Upper lobe of left lung (tissue), 6 donors: Measurements from ENCODE around the gene UNC5C. TPM values are rescaled to one million over a fixed set of nuclear protein-coding genes. Genes with fewer than 3 reads are reported as not detected.

Experiments
- ATAC-seq, 2 donors: fragments of 200-7000 bp; cut with Tn5 transposase; one replicate each; pipeline ENCODE4 v1.9.1; 2022; ENCODE audit warnings: mild to moderate bottlenecking in 2 of 2, moderate library complexity in 2 of 2; ENCODE audit not compliant: low FRiP score in 2 of 2
- DNase-seq, 2 donors: peaks; one replicate each; pipeline ENCODE4 v3.0.0-alpha.2; 2019 to 2020
- H3K27ac ChIP-seq, 4 donors: fragments of 200-600 bp; sonication (generic); one replicate each; pipeline ENCODE4 v1.5.1; 2016 to 2019
- H3K27me3 ChIP-seq, 4 donors: fragments of 200-600 bp; sonication (generic); one replicate each; pipeline ENCODE4 v1.5.1; 2017 to 2019
- H3K36me3 ChIP-seq, 4 donors: fragments of 200-600 bp; sonication (generic); one replicate each; pipeline ENCODE4 v1.5.1; 2016 to 2019
- H3K4me1 ChIP-seq, 4 donors: fragments of 200-600 bp; sonication (generic); one replicate each; pipeline ENCODE4 v1.5.1; 2018 to 2019
- H3K4me3 ChIP-seq, 4 donors: fragments of 200-600 bp; sonication (generic); one replicate each; pipeline ENCODE4 v1.5.1; 2017 to 2019; ENCODE audit warnings: mild to moderate bottlenecking in 2 of 4, moderate library complexity in 1 of 4
- H3K9me3 ChIP-seq, 4 donors: fragments of 200-600 bp; sonication (generic); one replicate each; pipeline ENCODE4 v1.5.1; 2018 to 2019
- CTCF ChIP-seq, 6 experiments: fragments of 450-650 bp in 4 of 6; fragments of 200-600 bp in 2 of 6; sonication (generic) in 2 of 6; IDR thresholded peaks; one replicate each; pipeline ENCODE4 v1.5.1; 2016 to 2019; ENCODE audit warnings: antibody characterized with exemption in 6 of 6
- EP300 ChIP-seq, 4 donors: sonication (generic); formaldehyde crosslinking; IDR thresholded peaks; one replicate each; pipeline ENCODE4 v1.5.1; 2017; ENCODE audit warnings: antibody characterized with exemption in 4 of 4, control low read depth in 2 of 4
- POLR2A ChIP-seq, 4 donors: fragments of 450-650 bp; IDR thresholded peaks; one replicate each; pipeline ENCODE4 v1.5.1; 2016 to 2017; ENCODE audit warnings: antibody characterized with exemption in 4 of 4, mild to moderate bottlenecking in 2 of 4
- POLR2AphosphoS5 ChIP-seq, 2 donors: sonication (generic); formaldehyde crosslinking; IDR thresholded peaks; one replicate each; pipeline ENCODE4 v1.5.1; 2017; ENCODE audit warnings: antibody characterized with exemption in 2 of 2
- WGBS, 2 donors: methylation state at CpG; one replicate each; pipeline ENCODE4 v1.1.5; 2017 to 2018; 5-methylcytosine and 5-hydroxymethylcytosine counted together
- total RNA-seq, 6 donors: library from RNA; depleted of rRNA in 4 of 6; stranded (reverse); fragments of >200 nt in 4 of 6; gene quantifications; one replicate each; pipeline versions ENCODE4 v1.1.0 to v1.2.1, GENCODE V29; 2016 to 2021
- donor health status: DM: no; HTN: no; CAD: no; lungs with moderate emphysema.
- donor health status: DM: no; HTN: yes; CAD: no; lungs with severe emphysema.

The UNC5C gene
- total RNA-seq, 6 donors from 2014 or later, result 1.8 to 14.7 (median 3.2) TPM

- WGBS, 2 donors, result 76 to 77% methylated on average over 2 of the region's 2 CpGs
Measured at GRCh38 chr4:95120456-95120855, 428.3 kb downstream of the UNC5C start.

DNA sequence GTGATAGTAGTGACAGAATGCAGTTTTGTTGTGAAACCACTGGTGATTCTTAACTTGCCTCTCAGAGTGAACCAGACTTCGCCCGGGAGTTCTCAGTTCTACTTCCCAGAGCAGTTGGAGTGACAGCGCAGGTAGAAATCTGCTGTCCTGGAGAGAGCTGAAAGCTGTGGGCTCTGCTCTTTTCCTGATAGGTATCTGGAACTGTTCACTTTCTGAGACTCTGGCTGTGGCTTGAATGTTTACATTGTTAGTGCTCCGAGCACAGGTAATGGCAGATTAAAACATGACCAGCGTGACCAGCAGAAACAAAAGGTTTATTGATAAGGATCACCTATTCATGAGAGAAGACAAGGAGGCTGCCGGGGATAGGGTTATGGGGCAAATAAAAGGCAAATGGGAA lies 430.3 kb downstream of the UNC5C start:
- no peaks in the 10 kb centered on the region for H3K27me3 ChIP-seq
- H3K4me3 ChIP-seq, result no peak overlapping the region
- WGBS, 2 donors, result 56 to 66% methylated on average over 5 to 6 of the region's 6 CpGs
- no peak overlapping the region for H3K27ac ChIP-seq
- H3K9me3 ChIP-seq, result no peaks in the 10 kb centered on the region
- no peaks in the 10 kb centered on the region for H3K36me3 ChIP-seq
- DNase-seq (no peak), ATAC-seq (no peak)
- no peak for TF ChIP-seq EP300 (IDR thresholded peaks at IDR 0.05)
- TF ChIP-seq CTCF (IDR thresholded peaks at IDR 0.05), result no peak
- TF ChIP-seq POLR2A (IDR thresholded peaks at IDR 0.05), result no peak
- no peaks in the 10 kb centered on the region for H3K4me1 ChIP-seq

More at GRCh38 chr4:95120456-95120855, 428.3 kb downstream of the UNC5C start:
- no peak overlapping the region for H3K4me3 ChIP-seq
- H3K4me1 ChIP-seq, result no peaks in the 10 kb centered on the region
- no peaks in the 10 kb centered on the region for H3K27me3 ChIP-seq
- DNase-seq, result no peak
- no peaks in the 10 kb centered on the region for H3K9me3 ChIP-seq
- H3K36me3 ChIP-seq, result no peaks in the 10 kb centered on the region
- TF ChIP-seq POLR2AphosphoS5 (IDR thresholded peaks at IDR 0.05) (no peak), CTCF (IDR thresholded peaks at IDR 0.05) (no peak), POLR2A (IDR thresholded peaks at IDR 0.05) (no peak)
- ATAC-seq, result no peak
- H3K27ac ChIP-seq, result no peak overlapping the region

GRCh38 chr4:95114521-95114920 lies 434.3 kb downstream of the UNC5C start:
- Histone ChIP-seq H3K4me1 (no peaks in the 10 kb centered on the region), H3K9me3 (no peaks in the 10 kb centered on the region), H3K27me3 (no peaks in the 10 kb centered on the region), H3K4me3 (no peak overlapping the region), H3K36me3 (no peaks in the 10 kb centered on the region), H3K27ac (no peak overlapping the region)
- DNase-seq (no peak), ATAC-seq (no peak)
- TF ChIP-seq EP300 (IDR thresholded peaks at IDR 0.05) (no peak), POLR2A (IDR thresholded peaks at IDR 0.05) (no peak), POLR2AphosphoS5 (IDR thresholded peaks at IDR 0.05) (no peak)
- WGBS, 2 donors, result 59 to 67% methylated on average over 3 of the region's 3 CpGs
